Measurements from ENCODE around the gene ZNF746.

Gene ZNF746

DNA sequence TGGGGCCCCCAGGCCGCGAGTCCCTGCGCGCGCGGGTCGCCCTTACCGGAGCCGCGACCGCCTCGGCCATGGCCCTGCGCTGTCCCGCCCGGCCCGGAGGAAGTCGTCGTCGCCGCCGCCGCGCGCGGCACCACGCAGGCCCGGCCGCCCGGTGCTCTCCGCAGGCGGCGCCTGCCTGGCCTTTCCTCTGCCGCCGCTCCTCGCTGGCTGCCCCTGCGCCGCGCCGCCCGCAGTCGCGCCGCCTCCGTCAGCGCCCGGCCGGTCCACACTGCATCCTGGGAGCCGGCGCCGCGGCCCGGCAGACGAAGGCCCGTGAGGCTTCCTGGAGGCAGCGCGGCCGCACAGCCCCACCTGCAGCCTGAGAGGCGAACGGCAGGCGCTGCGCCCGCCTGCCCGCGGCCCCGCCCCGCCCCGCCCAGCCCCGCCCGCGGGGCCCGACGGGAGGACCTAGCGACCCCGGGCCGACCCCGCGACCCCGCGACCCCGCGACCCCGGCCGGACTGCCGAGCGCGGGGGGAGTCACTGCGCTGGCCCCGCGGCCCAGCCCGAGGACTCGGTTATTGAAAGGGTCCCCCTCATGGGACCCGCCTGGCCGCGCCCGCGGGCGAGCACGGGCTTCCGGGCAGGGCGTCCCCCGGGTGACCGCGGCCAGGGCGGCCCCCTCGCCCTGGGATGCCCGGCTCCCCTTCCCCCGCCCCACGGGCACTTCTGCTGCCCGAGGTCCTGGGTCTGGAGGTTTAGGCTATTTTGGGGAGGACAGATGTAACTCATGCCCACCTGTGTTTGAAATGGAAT lies at the start of gene ZNF746:
TSS of gene ZNF746 (minus strand) at position 343 of the 795 bp plus-strand sequence. CDS start at position 70, 273 bp downstream.
- TF ChIP-seq, protein P1, sequence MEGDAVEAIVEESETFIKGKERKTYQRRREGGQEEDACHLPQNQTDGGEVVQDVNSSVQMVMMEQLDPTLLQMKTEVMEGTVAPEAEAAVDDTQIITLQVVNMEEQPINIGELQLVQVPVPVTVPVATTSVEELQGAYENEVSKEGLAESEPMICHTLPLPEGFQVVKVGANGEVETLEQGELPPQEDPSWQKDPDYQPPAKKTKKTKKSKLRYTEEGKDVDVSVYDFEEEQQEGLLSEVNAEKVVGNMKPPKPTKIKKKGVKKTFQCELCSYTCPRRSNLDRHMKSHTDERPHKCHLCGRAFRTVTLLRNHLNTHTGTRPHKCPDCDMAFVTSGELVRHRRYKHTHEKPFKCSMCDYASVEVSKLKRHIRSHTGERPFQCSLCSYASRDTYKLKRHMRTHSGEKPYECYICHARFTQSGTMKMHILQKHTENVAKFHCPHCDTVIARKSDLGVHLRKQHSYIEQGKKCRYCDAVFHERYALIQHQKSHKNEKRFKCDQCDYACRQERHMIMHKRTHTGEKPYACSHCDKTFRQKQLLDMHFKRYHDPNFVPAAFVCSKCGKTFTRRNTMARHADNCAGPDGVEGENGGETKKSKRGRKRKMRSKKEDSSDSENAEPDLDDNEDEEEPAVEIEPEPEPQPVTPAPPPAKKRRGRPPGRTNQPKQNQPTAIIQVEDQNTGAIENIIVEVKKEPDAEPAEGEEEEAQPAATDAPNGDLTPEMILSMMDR (IDR thresholded peaks at IDR 0.05; ENCODE audit: insufficient read depth, low read length, missing control alignments): peak; percentile 86
- DNase-seq (ENCODE audit: low read depth, low spot score): no peak
- peak within 1 kb of the TSS; percentile 73 for H3K4me3 ChIP-seq (ENCODE audit: low read depth, low read length)
- POLR2A ChIA-PET: no interaction called here
- CTCF ChIA-PET: interaction anchor here (2.1 kb wide), 1 partner anchor 127 kb away, joined by 11 read pairs; no protein-coding TSS in a partner anchor

DNA sequence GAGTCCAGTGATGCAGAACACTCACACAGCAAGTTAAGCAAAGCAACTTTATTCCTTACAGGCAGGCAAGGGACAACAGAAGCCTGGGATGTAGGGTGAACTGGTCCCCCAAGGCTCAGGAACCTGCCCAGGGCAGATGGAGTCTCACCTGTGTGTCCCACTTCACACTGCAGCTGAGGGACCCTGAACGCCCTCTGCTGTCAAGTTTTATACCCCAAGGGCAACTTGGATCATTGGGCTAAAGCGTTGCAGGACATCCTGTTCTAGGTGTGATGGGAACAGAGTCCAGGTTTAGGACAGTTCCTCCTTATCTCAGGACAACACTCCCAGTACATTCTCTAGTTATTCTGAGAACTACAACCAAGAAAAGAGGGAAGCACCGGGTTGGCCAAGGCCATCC lies 49.5 kb upstream of the ZNF746 start:
- TF ChIP-seq, protein P1 (IDR thresholded peaks at IDR 0.05; ENCODE audit: insufficient read depth, low read length, missing control alignments): no peak
- CTCF ChIA-PET: interaction anchor here (0.6 kb wide), 1 partner anchor 286 kb away, joined by 3 read pairs; the partner anchor contains the start of gene ZNF783
- DNase-seq (ENCODE audit: low read depth, low spot score): no peak
- no peak overlapping the region for H3K4me3 ChIP-seq (ENCODE audit: low read depth, low read length)
- POLR2A ChIA-PET: no interaction called here

DNA sequence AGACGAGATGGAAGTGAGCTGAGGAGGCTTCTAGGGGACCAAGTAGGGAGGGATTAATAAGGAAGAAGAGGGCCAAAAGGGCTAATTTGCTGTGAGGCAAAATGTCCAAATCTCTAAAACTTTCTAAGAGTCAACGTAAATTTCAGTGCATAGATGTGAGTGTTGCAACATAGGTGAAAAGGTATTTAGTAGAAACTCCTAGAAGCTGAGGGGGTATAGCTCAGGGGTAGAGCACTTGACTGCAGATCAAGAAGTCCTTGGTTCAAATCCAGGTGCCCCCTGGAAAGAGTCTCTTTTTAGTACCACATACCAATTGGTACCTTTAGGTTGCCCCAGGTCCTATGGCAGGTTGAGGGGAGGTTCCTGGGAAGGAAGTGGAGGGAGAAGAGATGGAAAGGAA lies 48.7 kb upstream of the ZNF746 start:
- H3K4me3 ChIP-seq (ENCODE audit: low read depth, low read length): no peak overlapping the region
- ChIA-PET CTCF (no interaction called here), POLR2A (no interaction called here)
- no peak for DNase-seq (ENCODE audit: low read depth, low spot score)
- TF ChIP-seq, protein P1 (IDR thresholded peaks at IDR 0.05; ENCODE audit: insufficient read depth, low read length, missing control alignments): no peak

DNA sequence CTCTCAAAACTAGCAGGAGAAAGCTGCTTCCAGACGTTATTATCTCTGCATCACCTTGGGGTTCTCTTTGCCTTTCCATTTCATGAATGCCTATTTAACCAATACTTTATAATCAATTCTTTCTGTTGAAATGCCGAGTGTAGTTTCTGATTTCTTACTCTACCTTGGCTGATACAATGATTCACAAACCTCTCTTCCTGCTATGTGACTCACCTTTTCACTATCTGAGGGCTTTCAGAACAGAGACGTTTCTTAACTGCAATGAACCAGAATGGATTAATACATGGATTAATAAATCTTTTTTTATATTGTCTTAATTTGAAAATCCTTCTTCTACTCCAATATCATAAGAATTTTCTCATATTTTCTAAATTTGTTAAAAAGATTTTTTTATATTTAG lies 46.4 kb upstream of the ZNF746 start:
- TF ChIP-seq, protein P1 (IDR thresholded peaks at IDR 0.05; ENCODE audit: insufficient read depth, low read length, missing control alignments): no peak
- DNase-seq (ENCODE audit: low read depth, low spot score): no peak
- H3K4me3 ChIP-seq (ENCODE audit: low read depth, low read length): no peak overlapping the region
- ChIA-PET CTCF (no interaction called here), POLR2A (no interaction called here)

DNA sequence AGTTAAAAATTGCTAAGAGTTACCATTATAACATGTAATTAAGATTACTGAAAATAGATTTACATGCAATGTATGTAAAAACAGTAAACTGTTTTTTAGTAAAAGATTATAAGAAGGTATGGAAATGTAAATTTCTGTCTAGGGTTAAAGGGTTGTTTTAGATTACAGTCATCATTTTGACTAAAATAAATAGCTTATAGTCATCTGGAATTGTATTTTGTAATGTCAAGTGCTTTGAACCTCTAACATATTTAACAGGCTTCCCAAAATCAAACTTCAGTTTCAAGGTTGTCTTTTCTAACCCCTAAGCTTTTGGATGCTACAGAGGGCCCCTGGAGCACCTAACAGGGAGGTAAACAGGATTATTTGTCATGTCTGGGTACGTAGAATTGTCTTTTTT lies 35.0 kb upstream of the ZNF746 start:
- CTCF ChIA-PET: interaction anchor here (0.6 kb wide), 1 partner anchor 20 kb away, joined by 4 read pairs; no protein-coding TSS in a partner anchor
- no peak overlapping the region for H3K4me3 ChIP-seq (ENCODE audit: low read depth, low read length)
- POLR2A ChIA-PET: no interaction called here
- no peak for DNase-seq (ENCODE audit: low read depth, low spot score)
- TF ChIP-seq, protein P1 (IDR thresholded peaks at IDR 0.05; ENCODE audit: insufficient read depth, low read length, missing control alignments): no peak

DNA sequence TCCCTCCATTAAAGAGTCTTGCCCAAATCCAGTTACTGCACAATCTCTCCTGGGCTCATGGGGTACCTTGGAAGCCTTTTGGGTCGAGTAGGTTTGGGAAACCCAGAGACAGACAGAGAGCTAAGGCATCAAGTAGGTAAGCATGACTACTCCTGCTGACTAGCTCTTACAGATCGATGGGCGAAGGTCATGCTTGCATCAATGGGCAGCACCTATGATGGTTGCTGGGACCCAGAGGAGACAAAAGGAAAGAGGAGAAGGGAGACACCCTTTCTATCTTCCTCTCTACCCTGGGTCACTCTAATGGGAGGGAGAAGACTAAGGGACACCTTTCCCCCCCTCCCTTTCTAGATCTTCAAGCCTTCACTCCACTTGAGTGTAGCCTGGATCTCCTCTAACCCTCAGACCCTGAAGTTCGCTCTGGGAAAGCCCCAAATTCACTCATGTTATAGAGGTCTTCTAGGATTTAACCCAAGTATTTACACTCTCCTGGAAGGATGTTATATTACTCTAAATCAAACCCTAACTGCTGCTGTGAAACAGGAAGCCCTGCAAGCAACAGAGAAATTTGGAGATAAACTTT lies 31.6 kb upstream of the ZNF746 start:
- H3K4me3 ChIP-seq (ENCODE audit: low read depth, low read length): no peak overlapping the region
- CTCF ChIA-PET: no interaction called here
- TF ChIP-seq, protein P1 (IDR thresholded peaks at IDR 0.05; ENCODE audit: insufficient read depth, low read length, missing control alignments): no peak
- POLR2A ChIA-PET: no interaction called here
- no peak for DNase-seq (ENCODE audit: low read depth, low spot score)
